Neural cell (in vitro differentiated cells): ENCODE data around the gene ATP6V0E2. TPM values are rescaled to one million over a fixed set of nuclear protein-coding genes. Genes with fewer than 3 reads are reported as not detected.

Experiments
- H2AFZ ChIP-seq: fragments of 200-600, 300-800 bp; sonication (generic), shearing (Covaris generic); 2 replicates; pipeline ENCODE4 v1.6.0; 2014; ENCODE audit warnings: low read depth, mild to moderate bottlenecking, antibody characterized with exemption, low read length, moderate library complexity
- H3F3A ChIP-seq: fragments of 200-600 bp; shearing (Covaris generic); 2 replicates; pipeline ENCODE4 v1.6.1; 2016; ENCODE audit warnings: mild to moderate bottlenecking, moderate library complexity, mixed read lengths, antibody characterized with exemption, low read length; ENCODE audit not compliant: insufficient read depth, poor library complexity, severe bottlenecking
- H3K27ac ChIP-seq: fragments of 200-600, 300-800 bp; sonication (generic), shearing (Covaris generic); 2 replicates; pipeline ENCODE4 v1.5.1; 2014; ENCODE audit warnings: mild to moderate bottlenecking, low read length, moderate library complexity
- H3K27me3 ChIP-seq: fragments of 300-800, 200-600 bp; sonication (generic), shearing (Covaris generic); 2 replicates; pipeline ENCODE4 v1.6.0; 2014; ENCODE audit warnings: mild to moderate bottlenecking, low read depth, low read length, moderate library complexity; ENCODE audit not compliant: insufficient read depth
- H3K36me3 ChIP-seq: fragments of 300-800, 200-600 bp; sonication (generic), shearing (Covaris generic); 2 replicates; pipeline ENCODE4 v1.5.1; 2014; ENCODE audit warnings: mild to moderate bottlenecking, antibody characterized with exemption, low read length, moderate library complexity; ENCODE audit not compliant: insufficient read depth
- H3K4me2 ChIP-seq: fragments of 300-800, 200-600 bp; sonication (generic), shearing (Covaris generic); 2 replicates; pipeline ENCODE4 v1.6.0; 2014; ENCODE audit warnings: mild to moderate bottlenecking, low read length
- H3K4me3 ChIP-seq: fragments of 300-800, 200-600 bp; sonication (generic), shearing (Covaris generic); 2 replicates; pipeline ENCODE4 v1.5.1; 2014; ENCODE audit warnings: mild to moderate bottlenecking, low read length, moderate library complexity
- H3K79me2 ChIP-seq: fragments of 200-600 bp; shearing (Covaris generic); replicated peaks from 2 replicates; pipeline ENCODE4 v1.6.0; 2014; ENCODE audit warnings: mild to moderate bottlenecking, low read length, moderate library complexity; ENCODE audit not compliant: insufficient read depth
- H3K9ac ChIP-seq: fragments of 300-800, 200-600 bp; sonication (generic), shearing (Covaris generic); 2 replicates; pipeline ENCODE4 v1.6.1; 2016; ENCODE audit warnings: mild to moderate bottlenecking, low read length, mixed read lengths
- H3K9me2 ChIP-seq: fragments of 200-600 bp; shearing (Covaris generic); 2 replicates; pipeline ENCODE4 v1.6.1; 2016; ENCODE audit warnings: mild to moderate bottlenecking, low read length, mixed read lengths; ENCODE audit not compliant: insufficient read depth
- H3K9me3 ChIP-seq: fragments of 200-600, 300-800 bp; sonication (generic), shearing (Covaris generic); 2 replicates; pipeline ENCODE4 v1.6.1; 2016; ENCODE audit warnings: mild to moderate bottlenecking, mixed run types, low read length, moderate library complexity, mixed read lengths
- H4K20me1 ChIP-seq: fragments of 200-600 bp; shearing (Covaris generic); 2 replicates; pipeline ENCODE4 v1.6.1; 2016; ENCODE audit warnings: mild to moderate bottlenecking, mixed run types; ENCODE audit not compliant: insufficient read depth
- CTCF ChIP-seq: fragments of 450-650 bp; IDR thresholded peaks from 2 replicates; pipeline ENCODE4 v1.5.1; 2014; ENCODE audit warnings: antibody characterized with exemption, mild to moderate bottlenecking, moderate library complexity; ENCODE audit not compliant: poor library complexity, severe bottlenecking
- EP300 ChIP-seq: fragments of 450-650 bp; conservative IDR thresholded peaks from 2 replicates; pipeline ENCODE4 v1.6.1; 2014; ENCODE audit warnings: antibody characterized with exemption, mild to moderate bottlenecking, moderate library complexity; ENCODE audit not compliant: poor library complexity, severe bottlenecking
- EZH2 ChIP-seq: fragments of 200-600, 300-800 bp; shearing (Covaris generic), sonication (generic); IDR thresholded peaks from 2 replicates; pipeline ENCODE4 v1.6.1; 2014; ENCODE audit warnings: antibody characterized with exemption, low read length, borderline replicate concordance, mild to moderate bottlenecking; ENCODE audit not compliant: insufficient read depth, poor library complexity, severe bottlenecking
- MXI1 ChIP-seq: fragments of 450-650 bp; conservative IDR thresholded peaks from 2 replicates; pipeline ENCODE4 v1.6.1; 2014; ENCODE audit warnings: antibody characterized with exemption, mild to moderate bottlenecking; ENCODE audit not compliant: poor library complexity, severe bottlenecking
- POLR2AphosphoS5 ChIP-seq: IDR thresholded peaks from 2 replicates; pipeline ENCODE4 v1.6.1; 2012
- RAD21 ChIP-seq: fragments of 450-650 bp; conservative IDR thresholded peaks from 2 replicates; pipeline ENCODE4 v1.6.1; 2014; ENCODE audit warnings: antibody characterized with exemption, mild to moderate bottlenecking, moderate library complexity
- REST ChIP-seq: IDR thresholded peaks from 2 replicates; pipeline ENCODE4 v1.6.1; 2012; ENCODE audit warnings: borderline replicate concordance
- SMC3 ChIP-seq: fragments of 450-650 bp; conservative IDR thresholded peaks from 2 replicates; pipeline ENCODE4 v1.6.1; 2014; ENCODE audit warnings: antibody characterized with exemption, mild to moderate bottlenecking, moderate library complexity; ENCODE audit not compliant: poor library complexity
- TAF1 ChIP-seq: IDR thresholded peaks from 2 replicates; pipeline ENCODE4 v1.6.1; 2012; ENCODE audit warnings: low read depth
- polyA plus RNA-seq: library from polyadenylated mRNA; depleted of rRNA; stranded (reverse); fragments of >200 nt; gene quantifications from 2 replicates; pipeline ENCODE4 v1.2.3, GENCODE V29; 2014

ATP6V0E2 gene
- polyA plus RNA-seq, 1 donor from 2014 or later = 550 TPM

DNA sequence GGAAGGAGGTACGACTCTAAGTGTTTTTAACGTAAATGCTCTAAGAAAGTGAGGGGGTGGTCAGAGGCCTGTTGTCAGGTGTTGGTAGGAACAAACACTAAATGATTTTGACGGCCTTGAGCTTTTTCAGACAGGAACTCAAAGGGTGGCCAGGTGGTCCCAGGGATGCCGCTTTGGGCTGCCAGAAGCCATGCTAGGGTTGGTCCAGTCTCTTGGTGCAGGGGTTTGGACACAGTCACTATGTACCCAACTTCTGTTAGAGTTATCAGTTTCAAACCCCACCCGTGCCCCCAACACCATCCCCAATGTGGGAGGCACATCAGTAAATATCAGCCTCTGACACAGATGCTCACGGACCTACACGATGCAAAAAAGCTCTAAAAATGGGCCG lies 9.3 kb downstream of the ATP6V0E2 start:
- no peaks in the 10 kb centered on the region for H3K9me3 ChIP-seq
- H3K27me3 ChIP-seq = no peaks in the 10 kb centered on the region
- H3K27ac ChIP-seq = no peak overlapping the region
- H3K9ac ChIP-seq = no peak overlapping the region
- no peaks in the 10 kb centered on the region for H3K79me2 ChIP-seq
- H3K4me3 ChIP-seq = no peak overlapping the region
- no peak overlapping the region for H3K4me2 ChIP-seq
- H3K9me2 ChIP-seq = no peaks in the 10 kb centered on the region
- no peaks in the 10 kb centered on the region for H3F3A ChIP-seq
- H2AFZ ChIP-seq = no peak overlapping the region
- peaks cover 6% of the 10 kb centered on the region for H3K36me3 ChIP-seq
- TF ChIP-seq SMC3 = no peak
- TF ChIP-seq REST = no peak
- TF ChIP-seq EZH2 = no peak
- TF ChIP-seq MXI1 = no peak
- no peak for TF ChIP-seq EP300
- no peaks in the 10 kb centered on the region for H4K20me1 ChIP-seq

- no peaks in the 10 kb centered on the region for H3K9me2 ChIP-seq
- H3K27me3 ChIP-seq = no peaks in the 10 kb centered on the region
- peaks cover 6% of the 10 kb centered on the region for H3K36me3 ChIP-seq
- no peaks in the 10 kb centered on the region for H3F3A ChIP-seq
- H3K27ac ChIP-seq = no peak overlapping the region
- TF ChIP-seq TAF1 = no peak
- TF ChIP-seq CTCF = peak; percentile 89
- peak; percentile 97 for TF ChIP-seq SMC3
- TF ChIP-seq EP300 = no peak
- TF ChIP-seq EZH2 = no peak
- no peak for TF ChIP-seq REST
- no peak for TF ChIP-seq POLR2AphosphoS5
- no peak for TF ChIP-seq MXI1
- peak; percentile 93 for TF ChIP-seq RAD21
- H3K4me3 ChIP-seq = no peak overlapping the region
- H3K9ac ChIP-seq = no peak overlapping the region
- H3K9me3 ChIP-seq = no peaks in the 10 kb centered on the region
- H3K4me2 ChIP-seq = no peak overlapping the region
- H3K79me2 ChIP-seq = no peaks in the 10 kb centered on the region
- no peak overlapping the region for H2AFZ ChIP-seq
- H4K20me1 ChIP-seq = no peaks in the 10 kb centered on the region
Measured at GRCh38 chr7:149883452-149883861, 9.7 kb downstream of the ATP6V0E2 start.
